ENCODE results near the gene SLC28A3.

GRCh38 chr9:84276741-84277140 is 63.8 kb downstream of the SLC28A3 start:
- TF ChIP-seq, protein P1, sequence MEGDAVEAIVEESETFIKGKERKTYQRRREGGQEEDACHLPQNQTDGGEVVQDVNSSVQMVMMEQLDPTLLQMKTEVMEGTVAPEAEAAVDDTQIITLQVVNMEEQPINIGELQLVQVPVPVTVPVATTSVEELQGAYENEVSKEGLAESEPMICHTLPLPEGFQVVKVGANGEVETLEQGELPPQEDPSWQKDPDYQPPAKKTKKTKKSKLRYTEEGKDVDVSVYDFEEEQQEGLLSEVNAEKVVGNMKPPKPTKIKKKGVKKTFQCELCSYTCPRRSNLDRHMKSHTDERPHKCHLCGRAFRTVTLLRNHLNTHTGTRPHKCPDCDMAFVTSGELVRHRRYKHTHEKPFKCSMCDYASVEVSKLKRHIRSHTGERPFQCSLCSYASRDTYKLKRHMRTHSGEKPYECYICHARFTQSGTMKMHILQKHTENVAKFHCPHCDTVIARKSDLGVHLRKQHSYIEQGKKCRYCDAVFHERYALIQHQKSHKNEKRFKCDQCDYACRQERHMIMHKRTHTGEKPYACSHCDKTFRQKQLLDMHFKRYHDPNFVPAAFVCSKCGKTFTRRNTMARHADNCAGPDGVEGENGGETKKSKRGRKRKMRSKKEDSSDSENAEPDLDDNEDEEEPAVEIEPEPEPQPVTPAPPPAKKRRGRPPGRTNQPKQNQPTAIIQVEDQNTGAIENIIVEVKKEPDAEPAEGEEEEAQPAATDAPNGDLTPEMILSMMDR (conservative IDR thresholded peaks at IDR 0.05; ENCODE audit: low read depth, low read length), result no peak
- TF ChIP-seq EZH2 (IDR thresholded peaks at IDR 0.05; ENCODE audit: borderline replicate concordance, low read depth, low read length, poor library complexity, severe bottlenecking), result no peak
